ENCODE results near the gene PCDHB5. TPM values are rescaled to one million over a fixed set of nuclear protein-coding genes. Genes with fewer than 3 reads are reported as not detected.

PCDHB5 gene
- total RNA-seq, 1 experiment from 2014 or later: 2.9 TPM

GRCh38 chr5:141150224-141150992 lies 15.4 kb downstream of the PCDHB5 start:
- Histone ChIP-seq H3K9ac (ENCODE audit: extremely low read depth, insufficient read length, low read length) (no peak overlapping the region), H3K56ac (ENCODE audit: insufficient read length, low read depth, low read length) (no peak overlapping the region), H3K4me1 (ENCODE audit: insufficient read depth, low read length) (no peaks in the 10 kb centered on the region), H3K79me2 (ENCODE audit: insufficient read depth, low read length) (no peaks in the 10 kb centered on the region), H4K8ac (replicated peaks; ENCODE audit: insufficient read length, low read depth, low read length) (no peak overlapping the region), H2BK12ac (ENCODE audit: insufficient read length, low read depth, low read length) (no peak overlapping the region), H2AK5ac (ENCODE audit: insufficient read length, low read length) (no peak overlapping the region), H3K18ac (ENCODE audit: insufficient read length, low read depth, low read length) (no peak overlapping the region), H3K4me2 (ENCODE audit: insufficient read depth, insufficient read length, low read length) (no peak overlapping the region), H4K20me1 (ENCODE audit: control insufficient read depth, insufficient read depth, insufficient read length) (no peaks in the 10 kb centered on the region), H2BK20ac (ENCODE audit: low read depth, low read length, poor library complexity, severe bottlenecking) (no peak overlapping the region), H4K5ac (ENCODE audit: insufficient read length, low read depth, low read length) (no peak overlapping the region), H3K4ac (ENCODE audit: low read depth, low read length) (no peak overlapping the region), H3K79me1 (ENCODE audit: insufficient read depth, low read depth, low read length, poor library complexity, severe bottlenecking) (no peaks in the 10 kb centered on the region), H4K91ac (ENCODE audit: insufficient read length, low read depth, low read length) (no peak overlapping the region), H3K14ac (ENCODE audit: insufficient read depth, low read length) (no peak overlapping the region; the same call in 1 of the 2 replicates), H3K23me2 (ENCODE audit: insufficient read length, low read depth, low read length, poor library complexity, severe bottlenecking) (no peaks in the 10 kb centered on the region), H3K27ac (ENCODE audit: insufficient read length, low read depth, low read length) (no peak overlapping the region), H2AFZ (ENCODE audit: low read length) (no peak overlapping the region), H3K27me3 (ENCODE audit: insufficient read depth, low read length) (no peaks in the 10 kb centered on the region), H3K23ac (ENCODE audit: insufficient read length, low read depth, low read length) (no peak overlapping the region), H2BK5ac (ENCODE audit: insufficient read length, low read length) (no peak overlapping the region), H3K9me3 (ENCODE audit: control insufficient read depth, low read depth, low read length) (peaks cover 9% of the 10 kb centered on the region), H2BK120ac (ENCODE audit: low read depth, low read length, poor library complexity, severe bottlenecking) (no peak overlapping the region), H2BK15ac (ENCODE audit: low read depth, low read length) (no peak overlapping the region), H3T11ph (ENCODE audit: low read length) (no peak overlapping the region)
- Mint-ChIP-seq H3K4me3 (no peak overlapping the region), H3K36me3 (ENCODE audit: insufficient read depth in 1 of 3, low read depth in 3 of 3) (peaks cover 0 to 20% (median 1%) of the 10 kb centered on the region in 3 experiments; a peak in 5 of 7 replicates), H3K9me3 (peaks cover 27 to 29% of the 10 kb centered on the region in 2 experiments), H3K27ac (no peak overlapping the region), H3K27me3 (ENCODE audit: low read depth) (peaks cover 10% of the 10 kb centered on the region), H3K4me1 (no peaks in the 10 kb centered on the region)
- WGBS (ENCODE audit: extremely low coverage, insufficient read length, low lambda C conversion rate): no CpG with 5 or more reads among the region's 33 CpGs
- TF ChIP-seq, protein P1, sequence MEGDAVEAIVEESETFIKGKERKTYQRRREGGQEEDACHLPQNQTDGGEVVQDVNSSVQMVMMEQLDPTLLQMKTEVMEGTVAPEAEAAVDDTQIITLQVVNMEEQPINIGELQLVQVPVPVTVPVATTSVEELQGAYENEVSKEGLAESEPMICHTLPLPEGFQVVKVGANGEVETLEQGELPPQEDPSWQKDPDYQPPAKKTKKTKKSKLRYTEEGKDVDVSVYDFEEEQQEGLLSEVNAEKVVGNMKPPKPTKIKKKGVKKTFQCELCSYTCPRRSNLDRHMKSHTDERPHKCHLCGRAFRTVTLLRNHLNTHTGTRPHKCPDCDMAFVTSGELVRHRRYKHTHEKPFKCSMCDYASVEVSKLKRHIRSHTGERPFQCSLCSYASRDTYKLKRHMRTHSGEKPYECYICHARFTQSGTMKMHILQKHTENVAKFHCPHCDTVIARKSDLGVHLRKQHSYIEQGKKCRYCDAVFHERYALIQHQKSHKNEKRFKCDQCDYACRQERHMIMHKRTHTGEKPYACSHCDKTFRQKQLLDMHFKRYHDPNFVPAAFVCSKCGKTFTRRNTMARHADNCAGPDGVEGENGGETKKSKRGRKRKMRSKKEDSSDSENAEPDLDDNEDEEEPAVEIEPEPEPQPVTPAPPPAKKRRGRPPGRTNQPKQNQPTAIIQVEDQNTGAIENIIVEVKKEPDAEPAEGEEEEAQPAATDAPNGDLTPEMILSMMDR (conservative IDR thresholded peaks at IDR 0.05): no peak
- no peak for DNase-seq

Data from H9 (cell line).